WTC11 (cell line): ENCODE data around the gene ADAM22.

Source experiments
- ATF1 ChIP-seq: sonication (generic); formaldehyde crosslinking; IDR thresholded peaks from 2 replicates; pipeline ENCODE4 v1.8.1; 2023; ENCODE audit warnings: mild to moderate bottlenecking, moderate library complexity, missing genetic modification reagents
- E2F1 ChIP-seq: sonication (generic); formaldehyde crosslinking; IDR thresholded peaks from 2 replicates; pipeline ENCODE4 v1.8.0; 2022; ENCODE audit warnings: mild to moderate bottlenecking, missing genetic modification reagents
- ELF4 ChIP-seq: sonication (generic); formaldehyde crosslinking; IDR thresholded peaks from 2 replicates; pipeline ENCODE4 v1.8.1; 2022; ENCODE audit warnings: low read depth, mild to moderate bottlenecking, moderate library complexity, missing genetic modification reagents
- ESRRA ChIP-seq: sonication (generic); formaldehyde crosslinking; IDR thresholded peaks from 2 replicates; pipeline ENCODE4 v1.8.1; 2022; ENCODE audit warnings: mild to moderate bottlenecking, missing genetic modification reagents, borderline replicate concordance
- SP1 ChIP-seq: sonication (generic); formaldehyde crosslinking; conservative IDR thresholded peaks from 2 replicates; pipeline ENCODE4 v1.8.1; 2022; ENCODE audit warnings: missing genetic modification reagents
- TF ChIP-seq, protein P1 (sequence below): sonication (generic); formaldehyde crosslinking; IDR thresholded peaks from 2 replicates; pipeline ENCODE4 v1.8.0; 2022; ENCODE audit warnings: mild to moderate bottlenecking, missing genetic modification reagents
- TF ChIP-seq, protein P2 (sequence below): fragments of 200-600 bp; IDR thresholded peaks from 2 replicates; pipeline ENCODE4 v1.8.0; 2022; ENCODE audit warnings: antibody characterized with exemption

GRCh38 chr7:88146616-88147015 is 212.6 kb downstream of the ADAM22 start:
- TF ChIP-seq, protein P1, sequence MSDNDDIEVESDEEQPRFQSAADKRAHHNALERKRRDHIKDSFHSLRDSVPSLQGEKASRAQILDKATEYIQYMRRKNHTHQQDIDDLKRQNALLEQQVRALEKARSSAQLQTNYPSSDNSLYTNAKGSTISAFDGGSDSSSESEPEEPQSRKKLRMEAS (CRISPR knock-in tag), result no peak
- TF ChIP-seq, protein P2, sequence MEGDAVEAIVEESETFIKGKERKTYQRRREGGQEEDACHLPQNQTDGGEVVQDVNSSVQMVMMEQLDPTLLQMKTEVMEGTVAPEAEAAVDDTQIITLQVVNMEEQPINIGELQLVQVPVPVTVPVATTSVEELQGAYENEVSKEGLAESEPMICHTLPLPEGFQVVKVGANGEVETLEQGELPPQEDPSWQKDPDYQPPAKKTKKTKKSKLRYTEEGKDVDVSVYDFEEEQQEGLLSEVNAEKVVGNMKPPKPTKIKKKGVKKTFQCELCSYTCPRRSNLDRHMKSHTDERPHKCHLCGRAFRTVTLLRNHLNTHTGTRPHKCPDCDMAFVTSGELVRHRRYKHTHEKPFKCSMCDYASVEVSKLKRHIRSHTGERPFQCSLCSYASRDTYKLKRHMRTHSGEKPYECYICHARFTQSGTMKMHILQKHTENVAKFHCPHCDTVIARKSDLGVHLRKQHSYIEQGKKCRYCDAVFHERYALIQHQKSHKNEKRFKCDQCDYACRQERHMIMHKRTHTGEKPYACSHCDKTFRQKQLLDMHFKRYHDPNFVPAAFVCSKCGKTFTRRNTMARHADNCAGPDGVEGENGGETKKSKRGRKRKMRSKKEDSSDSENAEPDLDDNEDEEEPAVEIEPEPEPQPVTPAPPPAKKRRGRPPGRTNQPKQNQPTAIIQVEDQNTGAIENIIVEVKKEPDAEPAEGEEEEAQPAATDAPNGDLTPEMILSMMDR, result no peak
- no peak for TF ChIP-seq ELF4 (CRISPR knock-in tag)
- TF ChIP-seq ESRRA, result no peak
- no peak for TF ChIP-seq E2F1
- no peak for TF ChIP-seq ATF1
- no peak for TF ChIP-seq SP1 (CRISPR knock-in tag)
